Measurements from ENCODE around the gene PRDM16.

GRCh38 chr1:3466366-3467075 is 397.5 kb downstream of the PRDM16 start:
- TF ChIP-seq CTCF (IDR thresholded peaks at IDR 0.05): no peak
- TF ChIP-seq POLR2A (IDR thresholded peaks at IDR 0.05): no peak
